WTC11 (cell line): ENCODE measurements around the gene HTT-AS. TPM values are rescaled to one million over a fixed set of nuclear protein-coding genes. Genes with fewer than 3 reads are reported as not detected.

ENCODE experiments used
- ATAC-seq: fragments of 200-7000 bp; cut with Tn5 transposase; 2 replicates; pipeline ENCODE4 v1.10.0; 2021; ENCODE audit warnings: mild to moderate bottlenecking, moderate library complexity
- CTCF ChIA-PET: fragments of 300-600 bp; sonication (Branson Sonifier 250); formaldehyde crosslinking; loops from one replicate; lab custom pipeline; 2021; ENCODE audit warnings: antibody characterized with exemption; lab: Charles Lee
- POLR2A ChIA-PET: fragments of 350-600 bp; sonication (Branson Sonifier 250); formaldehyde crosslinking; loops from one replicate; lab custom pipeline; 2021; ENCODE audit warnings: antibody characterized with exemption; lab: Charles Lee
- DNase-seq: peaks from one replicate; pipeline ENCODE4 v3.0.0; 2021; ENCODE audit warnings: low spot score
- H3K27ac Mint-ChIP-seq: 2 replicates; pipeline ENCODE4 v1.8.0; 2021; ENCODE audit warnings: mixed read lengths
- H3K27me3 Mint-ChIP-seq: 2 replicates; pipeline ENCODE4 v1.8.0; 2021; ENCODE audit warnings: low read depth, mild to moderate bottlenecking, moderate library complexity, mixed read lengths
- H3K36me3 Mint-ChIP-seq: 2 replicates; pipeline ENCODE4 v1.8.0; 2021; ENCODE audit warnings: mixed read lengths
- H3K4me1 Mint-ChIP-seq: 2 replicates; pipeline ENCODE4 v1.8.0; 2022; ENCODE audit warnings: mixed read lengths
- H3K4me3 Mint-ChIP-seq: 2 replicates; pipeline ENCODE4 v1.8.0; 2021; ENCODE audit warnings: mild to moderate bottlenecking, moderate library complexity, mixed read lengths
- H3K9me3 Mint-ChIP-seq: 2 replicates; pipeline ENCODE4 v1.8.0; 2021; ENCODE audit warnings: mixed read lengths
- ARID4B ChIP-seq: sonication (generic); formaldehyde crosslinking; IDR thresholded peaks from 2 replicates; pipeline ENCODE4 v1.8.0; 2023; ENCODE audit warnings: missing genetic modification reagents, mild to moderate bottlenecking, borderline replicate concordance
- ATF1 ChIP-seq: sonication (generic); formaldehyde crosslinking; IDR thresholded peaks from 2 replicates; pipeline ENCODE4 v1.8.1; 2023; ENCODE audit warnings: mild to moderate bottlenecking, moderate library complexity, missing genetic modification reagents
- ATF2 ChIP-seq: sonication (generic); formaldehyde crosslinking; IDR thresholded peaks from 2 replicates; pipeline ENCODE4 v1.8.1; 2022; ENCODE audit warnings: low read depth, missing genetic modification reagents, borderline replicate concordance
- ATF3 ChIP-seq: sonication (generic); formaldehyde crosslinking; conservative IDR thresholded peaks from 2 replicates; pipeline ENCODE4 v1.8.1; 2022; ENCODE audit warnings: mild to moderate bottlenecking, missing genetic modification reagents
- E2F4 ChIP-seq: sonication (generic); formaldehyde crosslinking; IDR thresholded peaks from 2 replicates; pipeline ENCODE4 v1.8.1; 2022; ENCODE audit warnings: low read depth, mild to moderate bottlenecking, moderate library complexity, missing genetic modification reagents, borderline replicate concordance
- ELF4 ChIP-seq: sonication (generic); formaldehyde crosslinking; IDR thresholded peaks from 2 replicates; pipeline ENCODE4 v1.8.1; 2022; ENCODE audit warnings: low read depth, mild to moderate bottlenecking, moderate library complexity, missing genetic modification reagents
- EMX1 ChIP-seq: fragments of 250-450 bp; sonication (Bioruptor Pico); IDR thresholded peaks from 2 replicates; pipeline ENCODE4 v1.8.0; 2021; ENCODE audit warnings: mild to moderate bottlenecking
- ESRRA ChIP-seq: sonication (generic); formaldehyde crosslinking; IDR thresholded peaks from 2 replicates; pipeline ENCODE4 v1.8.1; 2022; ENCODE audit warnings: mild to moderate bottlenecking, missing genetic modification reagents, borderline replicate concordance
- ETV6 ChIP-seq: sonication (generic); formaldehyde crosslinking; IDR thresholded peaks from 2 replicates; pipeline ENCODE4 v1.8.1; 2022; ENCODE audit warnings: mild to moderate bottlenecking, missing genetic modification reagents
- FOXP1 ChIP-seq: sonication (generic); formaldehyde crosslinking; IDR thresholded peaks from 2 replicates; pipeline ENCODE4 v1.8.0; 2022; ENCODE audit warnings: missing genetic modification reagents, mild to moderate bottlenecking, moderate library complexity, borderline replicate concordance
- GABPB1 ChIP-seq: sonication (generic); formaldehyde crosslinking; IDR thresholded peaks from 2 replicates; pipeline ENCODE4 v1.8.1; 2023; ENCODE audit warnings: mild to moderate bottlenecking, missing genetic modification reagents
- GRHL2 ChIP-seq: fragments of 250-450 bp; sonication (Bioruptor Pico); IDR thresholded peaks from 2 replicates; pipeline ENCODE4 v1.8.0; 2022; ENCODE audit warnings: mild to moderate bottlenecking, moderate library complexity; ENCODE audit not compliant: insufficient replicate concordance, severe bottlenecking
- IRF1 ChIP-seq: sonication (generic); formaldehyde crosslinking; IDR thresholded peaks from 2 replicates; pipeline ENCODE4 v1.8.0; 2023; ENCODE audit warnings: missing genetic modification reagents
- JAZF1 ChIP-seq: fragments of 250-450 bp; sonication (Bioruptor Pico); IDR thresholded peaks from 2 replicates; pipeline ENCODE4 v1.9.0; 2021; ENCODE audit warnings: moderate library complexity, mild to moderate bottlenecking, inconsistent platforms
- JUN ChIP-seq: sonication (generic); formaldehyde crosslinking; IDR thresholded peaks from 2 replicates; pipeline ENCODE4 v1.8.0; 2023; ENCODE audit warnings: mild to moderate bottlenecking, missing genetic modification reagents
- MXD4 ChIP-seq: fragments of 250-450 bp; sonication (Bioruptor Pico); IDR thresholded peaks from 2 replicates; pipeline ENCODE4 v1.8.0; 2021; ENCODE audit warnings: mild to moderate bottlenecking, moderate library complexity, borderline replicate concordance
- NFYB ChIP-seq: sonication (generic); formaldehyde crosslinking; conservative IDR thresholded peaks from 2 replicates; pipeline ENCODE4 v1.8.0; 2022; ENCODE audit warnings: low read depth, missing genetic modification reagents
- NR2C2 ChIP-seq: sonication (generic); formaldehyde crosslinking; IDR thresholded peaks from 2 replicates; pipeline ENCODE4 v1.8.0; 2022; ENCODE audit warnings: mild to moderate bottlenecking, missing genetic modification reagents
- NR3C1 ChIP-seq: sonication (generic); formaldehyde crosslinking; conservative IDR thresholded peaks from 2 replicates; pipeline ENCODE4 v1.8.1; 2023; ENCODE audit warnings: low read depth, mild to moderate bottlenecking, missing genetic modification reagents
- TEAD4 ChIP-seq: sonication (generic); formaldehyde crosslinking; IDR thresholded peaks from 2 replicates; pipeline ENCODE4 v1.8.0; 2022; ENCODE audit warnings: mild to moderate bottlenecking, missing genetic modification reagents
- ZNF232 ChIP-seq: sonication (generic); formaldehyde crosslinking; IDR thresholded peaks from 2 replicates; pipeline ENCODE4 v1.8.0; 2022; ENCODE audit warnings: mild to moderate bottlenecking, missing genetic modification reagents
- total RNA-seq: library from RNA; stranded (reverse); gene quantifications from 3 replicates; pipeline ENCODE4 v1.2.3, GENCODE V29; 2021

HTT-AS gene
- total RNA-seq, 1 experiment from 2014 or later = not detected

- TF ChIP-seq E2F4 (CRISPR knock-in tag) = no peak
- TF ChIP-seq NR2C2 (CRISPR knock-in tag) = no peak
Measured at GRCh38 chr4:3031357-3032082, 42.8 kb downstream of the HTT-AS start (continued).

- no peak for TF ChIP-seq JAZF1 (CRISPR knock-in tag)
- TF ChIP-seq ATF3 (CRISPR knock-in tag) = no peak
- no peak for TF ChIP-seq ATF2 (CRISPR knock-in tag)
- no peak for TF ChIP-seq NR3C1 (CRISPR knock-in tag)
- no peak for TF ChIP-seq NR2C2 (CRISPR knock-in tag)
- no peak for TF ChIP-seq FOXP1 (CRISPR knock-in tag)
- ChIA-PET CTCF (interaction anchor here (2.7 kb wide), 1 partner anchor 21 kb away, joined by 10 read pairs; no protein-coding TSS in a partner anchor), POLR2A (no interaction called here)
- Mint-ChIP-seq H3K4me1 (no peaks in the 10 kb centered on the region), H3K27ac (no peak overlapping the region; the same call in 1 of the 2 replicates), H3K27me3 (no peaks in the 10 kb centered on the region), H3K9me3 (no peaks in the 10 kb centered on the region), H3K4me3 (no peak overlapping the region), H3K36me3 (no peaks in the 10 kb centered on the region)
- no peak for DNase-seq
- ATAC-seq = no peak; the same call in 1 of the 2 replicates
Measured at GRCh38 chr4:3030566-3031356, 43.6 kb downstream of the HTT-AS start.

- TF ChIP-seq GABPB1 (CRISPR knock-in tag) (no peak), ZNF232 (CRISPR knock-in tag) (no peak), JAZF1 (CRISPR knock-in tag) (no peak), ESRRA (no peak), ETV6 (no peak), JUN (CRISPR knock-in tag) (no peak), ARID4B (CRISPR knock-in tag) (no peak), TEAD4 (no peak), ATF1 (CRISPR knock-in tag) (no peak), ELF4 (CRISPR knock-in tag) (no peak), NFYB (CRISPR knock-in tag) (no peak), ATF3 (CRISPR knock-in tag) (no peak), NR2C2 (CRISPR knock-in tag) (no peak), E2F4 (CRISPR knock-in tag) (no peak), IRF1 (CRISPR knock-in tag) (no peak), MXD4 (CRISPR knock-in tag) (no peak), EMX1 (CRISPR knock-in tag) (no peak), GRHL2 (CRISPR knock-in tag) (no peak)
- ChIA-PET POLR2A (no interaction called here), CTCF (interaction anchor here (1.0 kb wide), 1 partner anchor 51 kb away, joined by 3 read pairs; no protein-coding TSS in a partner anchor)
- Mint-ChIP-seq H3K9me3 (no peaks in the 10 kb centered on the region), H3K27ac (no peak overlapping the region), H3K27me3 (no peaks in the 10 kb centered on the region), H3K36me3 (no peaks in the 10 kb centered on the region), H3K4me1 (no peaks in the 10 kb centered on the region), H3K4me3 (no peak overlapping the region)
- DNase-seq = no peak
- ATAC-seq = no peak
Measured at GRCh38 chr4:3029464-3029863, 44.9 kb downstream of the HTT-AS start.
